ENCODE data around the gene CPNE6.

Gene CPNE6

DNA sequence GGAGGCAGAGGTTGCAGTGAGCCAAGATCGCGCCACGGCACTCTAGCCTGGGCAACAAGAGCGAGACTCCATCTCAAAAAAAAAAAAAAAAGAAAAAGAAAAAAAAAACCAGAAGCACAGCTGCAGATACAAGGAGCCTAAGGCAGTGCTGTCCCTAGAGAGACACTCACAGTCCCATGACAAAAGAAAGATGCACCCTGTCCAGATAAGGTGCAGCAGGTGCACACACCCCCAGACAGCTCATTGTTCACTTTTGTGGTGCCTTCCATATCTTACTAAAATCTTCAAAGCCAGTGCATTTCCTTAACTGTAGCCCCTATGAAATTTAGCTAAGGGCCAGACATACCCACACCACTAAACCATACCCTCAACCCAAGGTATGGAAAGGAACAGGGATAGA is 51.1 kb downstream of the CPNE6 start:
- Mint-ChIP-seq H3K27ac (no peak overlapping the region), H3K36me3 (ENCODE audit: low read depth) (peaks cover 47% of the 10 kb centered on the region), H3K4me3 (no peak overlapping the region), H3K27me3 (ENCODE audit: low read depth, poor library complexity) (peaks cover 4% of the 10 kb centered on the region), H3K4me1 (no peaks in the 10 kb centered on the region), H3K9me3 (no peaks in the 10 kb centered on the region)
- TF ChIP-seq, protein P1, sequence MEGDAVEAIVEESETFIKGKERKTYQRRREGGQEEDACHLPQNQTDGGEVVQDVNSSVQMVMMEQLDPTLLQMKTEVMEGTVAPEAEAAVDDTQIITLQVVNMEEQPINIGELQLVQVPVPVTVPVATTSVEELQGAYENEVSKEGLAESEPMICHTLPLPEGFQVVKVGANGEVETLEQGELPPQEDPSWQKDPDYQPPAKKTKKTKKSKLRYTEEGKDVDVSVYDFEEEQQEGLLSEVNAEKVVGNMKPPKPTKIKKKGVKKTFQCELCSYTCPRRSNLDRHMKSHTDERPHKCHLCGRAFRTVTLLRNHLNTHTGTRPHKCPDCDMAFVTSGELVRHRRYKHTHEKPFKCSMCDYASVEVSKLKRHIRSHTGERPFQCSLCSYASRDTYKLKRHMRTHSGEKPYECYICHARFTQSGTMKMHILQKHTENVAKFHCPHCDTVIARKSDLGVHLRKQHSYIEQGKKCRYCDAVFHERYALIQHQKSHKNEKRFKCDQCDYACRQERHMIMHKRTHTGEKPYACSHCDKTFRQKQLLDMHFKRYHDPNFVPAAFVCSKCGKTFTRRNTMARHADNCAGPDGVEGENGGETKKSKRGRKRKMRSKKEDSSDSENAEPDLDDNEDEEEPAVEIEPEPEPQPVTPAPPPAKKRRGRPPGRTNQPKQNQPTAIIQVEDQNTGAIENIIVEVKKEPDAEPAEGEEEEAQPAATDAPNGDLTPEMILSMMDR (IDR thresholded peaks at IDR 0.05), result no peak
- no peak for DNase-seq

DNA sequence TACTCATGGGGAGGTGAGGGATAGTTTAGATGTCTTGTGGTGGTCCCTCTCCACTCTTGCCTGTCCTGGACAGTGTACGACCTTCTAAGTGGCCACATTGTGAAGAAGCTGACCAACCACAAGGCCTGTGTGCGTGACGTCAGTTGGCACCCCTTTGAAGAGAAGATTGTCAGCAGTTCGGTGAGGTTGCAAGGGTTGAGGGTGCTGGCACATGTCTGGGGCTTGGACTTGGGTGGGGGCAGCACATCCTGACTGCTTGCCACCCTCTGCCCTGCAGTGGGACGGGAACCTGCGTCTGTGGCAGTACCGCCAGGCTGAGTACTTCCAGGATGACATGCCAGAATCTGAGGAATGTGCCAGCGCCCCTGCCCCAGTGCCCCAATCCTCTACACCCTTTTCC is 51.5 kb downstream of the CPNE6 start:
- H3K27me3 Mint-ChIP-seq (ENCODE audit: low read depth, poor library complexity), result peaks cover 4% of the 10 kb centered on the region
- H3K4me3 Mint-ChIP-seq, result no peak overlapping the region
- H3K9me3 Mint-ChIP-seq, result no peaks in the 10 kb centered on the region
- H3K27ac Mint-ChIP-seq, result no peak overlapping the region
- H3K36me3 Mint-ChIP-seq (ENCODE audit: low read depth), result peaks cover 42% of the 10 kb centered on the region
- TF ChIP-seq, protein P1 (IDR thresholded peaks at IDR 0.05), result no peak
- H3K4me1 Mint-ChIP-seq, result no peaks in the 10 kb centered on the region
- no peak for DNase-seq

DNA sequence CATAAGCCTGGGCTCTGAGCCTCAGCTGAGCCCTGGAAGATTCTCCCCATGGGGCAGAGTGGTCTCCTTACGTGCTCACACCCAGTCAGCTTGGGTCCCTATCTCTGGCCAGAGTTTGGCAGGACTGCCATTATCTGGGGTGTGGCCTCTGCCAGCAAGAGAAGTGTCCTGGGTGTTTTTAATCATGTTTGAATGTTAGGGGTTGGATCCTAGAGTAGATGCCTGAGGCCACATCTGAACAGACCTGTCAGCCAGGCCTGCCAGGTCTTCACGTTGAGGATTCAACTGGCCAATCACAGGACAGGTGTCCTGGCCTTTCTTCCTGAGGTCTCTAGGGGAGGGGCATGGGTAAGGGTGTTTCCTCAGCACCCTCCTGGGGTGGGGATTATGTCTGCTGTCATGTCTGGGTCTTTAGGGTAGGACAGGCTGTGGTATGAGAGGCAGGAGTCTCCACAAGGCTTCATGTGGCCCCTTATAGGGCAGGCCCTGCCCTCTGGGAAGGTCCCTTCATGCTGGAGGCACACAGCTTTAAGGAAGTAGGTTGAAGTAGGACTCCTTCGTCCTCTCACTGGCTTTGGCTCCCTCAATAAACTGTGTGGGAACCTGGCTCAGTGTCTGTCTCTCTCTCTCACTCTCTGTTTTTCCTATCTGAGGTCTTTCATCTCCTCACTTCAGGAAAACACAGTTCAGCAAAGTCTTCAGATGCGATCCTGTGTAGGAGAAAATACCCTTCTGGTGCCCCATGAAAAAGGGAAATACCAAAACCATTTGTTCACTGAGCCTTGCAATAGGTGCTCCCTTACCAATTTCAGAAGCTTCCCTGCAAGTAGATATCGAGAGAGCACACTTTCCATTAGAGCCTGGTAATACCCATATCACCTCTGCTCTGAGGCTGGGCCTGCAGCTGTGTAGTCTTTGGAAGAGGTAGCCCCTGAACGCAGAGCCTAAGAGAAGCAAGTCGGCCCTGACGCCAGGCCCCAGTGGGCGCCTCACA is 52.4 kb downstream of the CPNE6 start:
- TF ChIP-seq, protein P1 (IDR thresholded peaks at IDR 0.05), result no peak
- Mint-ChIP-seq H3K4me1 (no peaks in the 10 kb centered on the region), H3K27ac (peak overlapping the region; percentile 25), H3K36me3 (ENCODE audit: low read depth) (peaks cover 34% of the 10 kb centered on the region), H3K9me3 (no peaks in the 10 kb centered on the region), H3K4me3 (no peak overlapping the region), H3K27me3 (ENCODE audit: low read depth, poor library complexity) (peaks cover 4% of the 10 kb centered on the region)
- DNase-seq, result no peak

DNA sequence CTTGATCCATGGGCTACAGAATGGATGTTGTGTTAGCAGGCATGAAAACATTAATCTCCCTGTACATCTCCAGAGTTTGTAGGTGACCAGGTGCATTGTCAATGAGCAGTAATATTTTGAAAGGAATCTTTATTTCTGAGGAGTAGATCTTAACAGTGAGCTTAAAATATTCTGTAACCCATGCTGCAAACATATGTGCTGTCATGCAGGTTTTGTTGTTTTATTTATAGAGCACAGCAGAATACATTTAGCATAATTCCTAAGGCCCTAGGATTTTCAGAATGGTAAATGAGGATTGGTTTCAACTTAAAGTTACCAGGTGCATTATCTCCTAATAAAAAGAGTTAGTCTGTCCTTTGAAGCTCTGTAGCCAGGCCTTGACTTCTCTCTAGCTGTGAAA is 55.6 kb downstream of the CPNE6 start:
- peaks cover 3% of the 10 kb centered on the region for H3K27me3 Mint-ChIP-seq (ENCODE audit: low read depth, poor library complexity)
- H3K4me1 Mint-ChIP-seq, result peaks cover 16% of the 10 kb centered on the region
- TF ChIP-seq, protein P1 (IDR thresholded peaks at IDR 0.05), result no peak
- peaks cover 12% of the 10 kb centered on the region for H3K36me3 Mint-ChIP-seq (ENCODE audit: low read depth)
- H3K4me3 Mint-ChIP-seq, result no peak overlapping the region
- H3K9me3 Mint-ChIP-seq, result no peaks in the 10 kb centered on the region
- no peak overlapping the region for H3K27ac Mint-ChIP-seq
- DNase-seq, result no peak

DNA sequence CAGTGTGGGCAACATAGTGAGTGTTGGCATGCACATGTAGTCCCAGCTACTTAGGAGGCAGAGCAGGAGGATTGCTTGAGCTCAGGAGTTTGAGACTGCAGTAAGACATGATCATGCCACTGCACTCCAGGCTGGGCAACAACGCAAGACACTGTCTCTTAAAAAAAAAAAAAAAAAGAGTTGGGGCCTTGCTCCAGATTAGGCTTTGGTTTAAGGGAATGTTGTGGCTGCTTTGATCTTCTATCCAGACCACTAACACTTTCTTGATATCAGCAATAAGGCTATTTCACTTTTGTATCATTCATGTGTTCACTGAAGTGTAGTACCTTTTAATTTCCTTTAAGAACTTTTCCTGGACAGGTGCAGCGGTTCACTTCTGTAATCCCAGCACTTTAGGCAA is 56.3 kb downstream of the CPNE6 start:
- no peaks in the 10 kb centered on the region for H3K9me3 Mint-ChIP-seq

More for the DNA sequence above, 56.3 kb downstream of the CPNE6 start:
- TF ChIP-seq, protein P1 (IDR thresholded peaks at IDR 0.05), result no peak
- DNase-seq, result no peak
- Mint-ChIP-seq H3K27ac (no peak overlapping the region), H3K27me3 (ENCODE audit: low read depth, poor library complexity) (peaks cover 3% of the 10 kb centered on the region), H3K4me3 (no peak overlapping the region), H3K4me1 (peaks cover 24% of the 10 kb centered on the region), H3K36me3 (ENCODE audit: low read depth) (peaks cover 12% of the 10 kb centered on the region)
